HT-29 (cell line): ENCODE results near the gene OGFOD2. TPM values are rescaled to one million over a fixed set of nuclear protein-coding genes. Genes with fewer than 3 reads are reported as not detected.

Experiments
- DNase-seq: peaks from one replicate; pipeline ENCODE4 v3.0.0-alpha.2; 2015; ENCODE audit warnings: low spot score
- total RNA-seq: library from RNA; depleted of rRNA; stranded (reverse); fragments of >200 nt; shearing (Covaris generic); gene quantifications from 2 replicates; pipeline ENCODE4 v1.2.3, GENCODE V29; 2014

OGFOD2 gene
- total RNA-seq, 1 experiment from 2014 or later = 52.0 TPM

- DNase-seq = no peak
Measured at GRCh38 chr12:122988612-122989212, 13.7 kb downstream of the OGFOD2 start.

- no peak for DNase-seq
Measured at GRCh38 chr12:122989225-122989839, 14.3 kb downstream of the OGFOD2 start.

- DNase-seq = no peak
Measured at GRCh38 chr12:122989874-122990419, 14.9 kb downstream of the OGFOD2 start.

GRCh38 chr12:122990561-122990960, 15.5 kb downstream of the OGFOD2 start:
- no peak for DNase-seq

- no peak for DNase-seq
Measured at GRCh38 chr12:122990961-122991622, 16.0 kb downstream of the OGFOD2 start.

- no peak for DNase-seq
Measured at GRCh38 chr12:122991623-122992275, 16.7 kb downstream of the OGFOD2 start.

- DNase-seq = no peak
Measured at GRCh38 chr12:122992386-122992785, 17.3 kb downstream of the OGFOD2 start.

- DNase-seq = no peak
Measured at GRCh38 chr12:122994140-122994675, 19.2 kb downstream of the OGFOD2 start.

GRCh38 chr12:122994781-122995502, 19.9 kb downstream of the OGFOD2 start:
- DNase-seq = no peak

- no peak for DNase-seq
Measured at GRCh38 chr12:122995503-122996187, 20.6 kb downstream of the OGFOD2 start.

GRCh38 chr12:122996188-122996601, 21.2 kb downstream of the OGFOD2 start:
- no peak for DNase-seq

GRCh38 chr12:122996621-122997342, 21.7 kb downstream of the OGFOD2 start:
- DNase-seq = no peak

- DNase-seq = no peak
Measured at GRCh38 chr12:122997343-122998250, 22.6 kb downstream of the OGFOD2 start.

- DNase-seq = no peak
Measured at GRCh38 chr12:122998316-122998715, 23.3 kb downstream of the OGFOD2 start.

- no peak for DNase-seq
Measured at GRCh38 chr12:122999196-122999946, 24.3 kb downstream of the OGFOD2 start.

GRCh38 chr12:122999986-123000420, 25.0 kb downstream of the OGFOD2 start:
- no peak for DNase-seq

GRCh38 chr12:123000578-123000977, 25.5 kb downstream of the OGFOD2 start:
- no peak for DNase-seq

- no peak for DNase-seq
Measured at GRCh38 chr12:123001464-123001863, 26.4 kb downstream of the OGFOD2 start.
